Effector memory CD8-positive, alpha-beta T cell (primary cell): ENCODE results near the gene SMIM43.
"Not testable (repeated sequence)": the region's sequence is repeated elsewhere in the genome, so short reads cannot be mapped to it uniquely, and the experiment has no call there.

Experiments
- ATAC-seq: fragments of 150-1000 bp; cut with Tn5 transposase; replicated peaks from 2 replicates; pipeline ENCODE4 v1.10.0; 2021; ENCODE audit warnings: mild to moderate bottlenecking, moderate library complexity
- DNase-seq, 3 experiments: peaks; one replicate each; pipeline ENCODE4 v3.0.0; 2021
- H3K27ac Mint-ChIP-seq, 2 donors: one replicate each; pipeline ENCODE4 v1.8.0; 2022; ENCODE audit warnings: mild to moderate bottlenecking in 2 of 2, mixed read lengths in 2 of 2, moderate library complexity in 2 of 2
- H3K27me3 Mint-ChIP-seq, 2 donors: one replicate each; pipeline ENCODE4 v1.8.0; 2022; ENCODE audit warnings: mixed read lengths in 2 of 2
- H3K36me3 Mint-ChIP-seq: one replicate; pipeline ENCODE4 v1.8.0; 2022; ENCODE audit warnings: mild to moderate bottlenecking, moderate library complexity, mixed read lengths; ENCODE audit not compliant: insufficient read depth
- H3K4me1 Mint-ChIP-seq, 2 donors: one replicate each; pipeline ENCODE4 v1.8.0; 2022; ENCODE audit warnings: low read depth in 2 of 2, mixed read lengths in 2 of 2
- H3K4me3 Mint-ChIP-seq, 2 donors: one replicate each; pipeline ENCODE4 v1.8.0; 2022; ENCODE audit warnings: mild to moderate bottlenecking in 2 of 2, mixed read lengths in 2 of 2, moderate library complexity in 2 of 2
- H3K9me3 Mint-ChIP-seq, 2 donors: one replicate each; pipeline ENCODE4 v1.8.0; 2022; ENCODE audit warnings: mixed read lengths in 2 of 2

SMIM43 gene

DNA sequence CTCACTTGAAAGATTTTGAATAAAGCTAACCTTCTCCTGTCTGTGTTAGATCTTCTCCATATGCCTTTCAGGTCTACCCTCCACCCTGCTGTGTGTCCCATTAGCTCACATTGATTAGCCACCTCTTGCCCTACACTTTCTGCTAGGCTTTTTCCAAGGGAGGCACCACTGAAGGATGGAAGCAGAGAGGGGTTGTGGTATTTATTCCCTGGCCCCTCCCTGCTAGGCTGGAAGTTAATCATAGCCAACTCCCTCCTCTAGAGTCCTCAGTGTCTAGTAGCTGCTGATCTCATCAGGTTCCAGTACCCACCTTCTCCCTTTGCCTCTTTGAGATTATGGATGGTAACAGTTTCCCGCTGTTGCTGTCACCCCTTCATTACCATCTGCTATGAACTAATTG lies 8.9 kb upstream of the SMIM43 start:
- H3K27me3 Mint-ChIP-seq: peaks cover 5 to 27% of the 10 kb centered on the region in 2 donors
- no peaks in the 10 kb centered on the region for H3K9me3 Mint-ChIP-seq
- H3K36me3 Mint-ChIP-seq: no peaks in the 10 kb centered on the region
- H3K4me1 Mint-ChIP-seq: peaks cover 2 to 27% of the 10 kb centered on the region in 2 donors
- no peak overlapping the region for H3K4me3 Mint-ChIP-seq
- ATAC-seq (no peak), DNase-seq (no peak)
- H3K27ac Mint-ChIP-seq: peak overlapping the region in 1 of 2 donors; percentile 83

DNA sequence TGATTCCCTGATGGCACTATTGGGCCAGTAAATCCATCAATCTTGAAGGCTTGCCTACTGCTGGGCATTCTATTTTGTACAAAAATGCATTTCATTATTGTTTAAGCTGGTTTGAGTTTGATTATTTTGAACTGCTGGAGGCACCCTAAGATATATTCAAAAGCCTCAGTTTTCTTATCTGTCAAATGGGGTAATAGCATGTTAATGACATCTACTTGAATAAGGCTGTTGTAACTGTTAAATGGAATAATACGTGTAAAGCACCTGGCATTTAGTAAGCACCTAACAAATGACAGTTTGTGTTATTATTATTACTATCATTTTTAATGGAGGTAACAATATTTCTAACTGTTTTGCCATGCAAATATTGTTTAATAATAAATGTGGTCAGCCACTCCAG lies 6.9 kb upstream of the SMIM43 start:
- H3K4me3 Mint-ChIP-seq: no peak overlapping the region
- peaks cover 2 to 13% of the 10 kb centered on the region in 2 donors for H3K4me1 Mint-ChIP-seq
- no peaks in the 10 kb centered on the region for H3K9me3 Mint-ChIP-seq
- H3K27ac Mint-ChIP-seq: no peak overlapping the region
- peaks cover 5 to 43% of the 10 kb centered on the region in 2 donors for H3K27me3 Mint-ChIP-seq
- no peak for ATAC-seq
- H3K36me3 Mint-ChIP-seq: no peaks in the 10 kb centered on the region
- no peak for DNase-seq

DNA sequence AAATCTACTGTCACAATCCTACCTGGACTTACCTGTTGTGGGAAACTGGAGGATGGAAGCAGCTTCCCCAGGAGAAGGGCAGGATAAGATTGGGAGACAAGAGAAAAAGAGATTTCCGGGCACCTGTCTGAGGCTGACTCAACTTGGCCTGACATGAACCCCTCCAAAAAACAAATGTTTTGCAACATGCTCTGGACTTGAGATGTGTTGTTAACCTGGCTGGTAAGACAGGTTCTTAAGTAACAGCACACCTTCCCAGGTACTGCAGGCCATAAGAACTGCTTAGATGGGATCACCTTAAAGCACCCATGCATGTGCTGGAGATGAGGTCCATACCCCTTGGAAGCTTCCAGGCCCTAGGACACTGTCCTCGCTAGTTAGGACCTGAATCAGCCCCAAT lies 4.4 kb upstream of the SMIM43 start:
- ATAC-seq (no peak), DNase-seq (no peak)
- H3K4me3 Mint-ChIP-seq: no peak overlapping the region
- no peaks in the 10 kb centered on the region for H3K9me3 Mint-ChIP-seq
- H3K27me3 Mint-ChIP-seq: peaks cover 16 to 66% of the 10 kb centered on the region in 2 donors
- peaks cover 0 to 5% of the 10 kb centered on the region in 2 donors for H3K4me1 Mint-ChIP-seq
- no peaks in the 10 kb centered on the region for H3K36me3 Mint-ChIP-seq
- no peak overlapping the region for H3K27ac Mint-ChIP-seq

DNA sequence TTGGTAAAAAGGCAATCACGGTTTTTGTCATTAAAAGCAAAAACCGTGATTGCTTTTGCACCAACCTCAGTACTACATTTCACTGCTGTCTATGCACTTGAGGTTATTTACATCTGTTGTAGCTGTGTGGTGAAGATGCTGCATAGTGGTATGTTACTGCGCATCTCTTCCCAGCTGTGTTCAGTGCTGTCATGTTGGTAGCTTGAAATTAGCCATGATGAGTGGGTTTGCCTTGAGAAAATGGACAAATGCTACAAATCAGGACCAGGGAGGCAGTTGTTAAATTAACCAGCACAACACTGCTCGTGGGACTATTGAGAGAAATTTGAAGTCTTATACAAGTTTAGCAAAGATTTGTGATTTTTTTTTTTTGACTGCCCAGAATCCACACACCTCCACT lies 2.2 kb upstream of the SMIM43 start:
- Mint-ChIP-seq H3K4me3 (no peak overlapping the region), H3K4me1 (peaks cover 0 to 7% of the 10 kb centered on the region in 2 donors), H3K27ac (no peak overlapping the region), H3K27me3 (peaks cover 35 to 88% of the 10 kb centered on the region in 2 donors), H3K36me3 (no peaks in the 10 kb centered on the region), H3K9me3 (no peaks in the 10 kb centered on the region)
- DNase-seq (no peak), ATAC-seq (no peak)

DNA sequence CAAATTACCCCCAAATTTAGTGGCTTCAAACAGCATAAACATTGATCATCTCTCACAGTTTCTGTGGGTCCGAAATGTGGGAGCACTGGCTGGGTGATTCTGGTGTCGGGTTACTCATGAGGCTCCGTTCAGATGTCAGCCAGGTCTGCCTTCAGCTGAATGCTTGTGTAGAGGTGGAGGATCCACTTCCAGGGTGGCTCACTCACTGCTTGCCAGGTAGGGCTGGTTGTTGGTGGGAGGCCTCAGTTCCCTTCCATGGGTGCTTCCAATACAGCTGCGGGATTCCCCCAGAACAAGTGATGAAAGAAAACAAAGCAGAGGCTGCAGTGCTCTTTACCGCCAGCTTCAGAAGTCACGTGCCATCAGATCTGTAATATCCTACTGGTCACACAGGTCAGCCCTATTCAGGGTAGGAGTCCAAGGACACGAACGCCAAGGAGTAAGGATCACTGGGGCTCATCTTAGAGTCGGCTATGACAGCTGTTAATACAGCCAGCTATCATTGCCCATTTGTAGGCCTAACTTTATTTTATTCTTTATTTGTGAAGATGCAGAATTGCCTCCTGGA lies 1.1 kb upstream of the SMIM43 start:
- H3K9me3 Mint-ChIP-seq: no peaks in the 10 kb centered on the region
- peaks cover 0 to 7% of the 10 kb centered on the region in 2 donors for H3K4me1 Mint-ChIP-seq
- DNase-seq: no peak
- H3K27me3 Mint-ChIP-seq: peaks cover 35 to 84% of the 10 kb centered on the region in 2 donors
- no peak for ATAC-seq
- no peaks in the 10 kb centered on the region for H3K36me3 Mint-ChIP-seq
- H3K4me3 Mint-ChIP-seq: no peak overlapping the region
- H3K27ac Mint-ChIP-seq: no peak overlapping the region

DNA sequence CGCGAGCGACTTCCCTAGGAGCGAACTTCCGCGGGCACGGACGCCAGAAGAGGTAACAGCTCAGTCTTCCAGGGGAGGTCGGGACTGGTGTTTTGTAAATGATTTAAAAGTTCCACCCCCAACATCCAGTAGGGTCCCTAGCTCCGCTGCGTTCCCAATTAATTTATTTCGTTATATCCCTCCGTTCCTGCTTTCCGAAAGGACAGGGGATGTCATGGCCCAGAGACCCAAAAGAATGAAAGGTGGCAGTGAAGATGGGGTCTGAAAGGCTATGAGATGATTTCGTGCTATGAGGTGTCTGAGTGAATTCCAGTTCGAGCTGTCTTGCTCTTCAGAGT lies 373 bp upstream of the SMIM43 start:
- Mint-ChIP-seq H3K27me3 (peaks cover 35 to 82% of the 10 kb centered on the region in 2 donors), H3K36me3 (no peaks in the 10 kb centered on the region)

DNA sequence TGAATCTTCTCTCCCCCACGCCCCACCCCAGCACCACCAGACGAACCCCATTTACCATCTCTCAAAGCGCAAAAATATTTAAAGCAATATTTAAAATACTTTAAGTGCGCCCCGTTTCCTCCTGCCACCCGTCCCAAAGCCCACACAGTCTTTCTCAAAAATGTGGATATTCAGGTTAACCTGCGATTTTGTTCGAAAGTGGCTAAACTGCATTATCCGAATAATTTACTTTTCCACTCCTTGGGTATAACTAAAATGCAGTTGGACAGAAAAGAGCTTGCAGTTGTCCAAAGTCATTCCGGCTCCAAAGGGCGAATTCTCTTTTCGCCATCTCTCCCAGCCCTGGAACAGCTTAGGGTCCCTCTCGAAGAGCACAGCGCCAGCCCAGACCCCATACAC lies 662 bp downstream of the SMIM43 start:
- H3K4me3 Mint-ChIP-seq: peak overlapping the region; percentile 75 to 81
- H3K36me3 Mint-ChIP-seq: no peaks in the 10 kb centered on the region
- peaks cover 0 to 7% of the 10 kb centered on the region in 2 donors for H3K4me1 Mint-ChIP-seq
- peaks cover 30 to 76% of the 10 kb centered on the region in 2 donors for H3K27me3 Mint-ChIP-seq
- ATAC-seq: no peak
- DNase-seq: no peak
- no peaks in the 10 kb centered on the region for H3K9me3 Mint-ChIP-seq
- H3K27ac Mint-ChIP-seq: no peak overlapping the region

More for the DNA sequence above, 373 bp upstream of the SMIM43 start:
- H3K27ac Mint-ChIP-seq: no peak overlapping the region
- no peaks in the 10 kb centered on the region for H3K9me3 Mint-ChIP-seq
- DNase-seq: no peak
- ATAC-seq: no peak
- H3K4me1 Mint-ChIP-seq: peaks cover 0 to 7% of the 10 kb centered on the region in 2 donors
- peak overlapping the region; percentile 75 to 81 for H3K4me3 Mint-ChIP-seq

DNA sequence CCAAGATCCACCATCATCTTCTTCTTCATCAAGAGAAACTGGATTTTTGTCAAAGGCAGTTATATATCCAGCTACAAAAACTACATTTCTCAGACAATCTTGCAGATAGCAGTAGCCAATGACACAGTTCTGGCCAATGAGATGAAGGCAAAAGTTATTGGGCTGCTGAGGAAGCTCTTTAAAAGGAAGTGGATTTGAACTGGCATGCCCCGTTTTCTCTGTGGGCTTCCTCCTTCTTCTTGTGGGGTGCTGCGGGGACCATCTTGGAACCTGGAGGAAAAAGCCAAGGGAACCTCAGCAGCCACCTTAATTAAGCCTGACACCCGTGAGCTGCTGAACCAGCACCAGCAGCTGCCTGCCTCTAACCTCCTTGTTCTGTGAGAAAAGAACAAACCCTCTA lies 4.8 kb downstream of the SMIM43 start:
- H3K27me3 Mint-ChIP-seq: peaks cover 35 to 56% of the 10 kb centered on the region in 2 donors
- H3K4me1 Mint-ChIP-seq: peaks cover 0 to 4% of the 10 kb centered on the region in 2 donors
- H3K36me3 Mint-ChIP-seq: no peaks in the 10 kb centered on the region
- H3K27ac Mint-ChIP-seq: no peak overlapping the region
- ATAC-seq (no peak), DNase-seq (no peak)
- H3K4me3 Mint-ChIP-seq: no peak overlapping the region
- H3K9me3 Mint-ChIP-seq: no peaks in the 10 kb centered on the region

DNA sequence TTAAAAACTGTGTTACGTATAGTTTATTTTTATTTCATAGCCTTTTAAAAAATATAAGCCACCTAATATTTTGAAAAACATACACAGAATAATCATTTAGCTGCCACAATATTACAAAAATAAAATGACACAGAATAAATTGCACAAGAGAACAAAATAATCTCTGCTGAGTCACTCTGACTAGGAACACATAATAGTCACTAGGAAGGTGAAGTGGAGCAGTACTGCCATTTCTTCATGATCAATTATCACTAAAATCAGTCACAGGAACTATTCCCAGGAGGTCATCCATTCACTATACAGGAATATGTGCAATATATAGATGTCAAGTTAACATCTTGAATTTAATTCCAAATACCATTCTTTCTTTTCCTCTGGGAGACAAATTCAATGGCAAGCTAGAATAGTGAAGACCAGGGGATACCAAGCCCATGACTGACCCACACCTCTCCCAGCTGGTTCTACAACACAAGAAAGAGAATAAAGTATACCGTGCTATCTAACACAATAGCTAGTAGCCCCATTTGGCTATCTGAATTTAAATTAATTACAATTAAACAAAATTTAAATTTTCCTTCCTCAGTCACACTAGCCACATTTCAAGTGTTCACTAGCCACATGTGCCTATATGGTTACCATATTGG lies 5.9 kb downstream of the SMIM43 start:
- ATAC-seq (no peak), DNase-seq (no peak)
- peaks cover 0 to 2% of the 10 kb centered on the region in 2 donors for H3K4me1 Mint-ChIP-seq
- no peaks in the 10 kb centered on the region for H3K36me3 Mint-ChIP-seq
- no peaks in the 10 kb centered on the region for H3K9me3 Mint-ChIP-seq
- H3K27me3 Mint-ChIP-seq: peaks cover 36 to 56% of the 10 kb centered on the region in 2 donors
- H3K27ac Mint-ChIP-seq: no peak overlapping the region
- no peak overlapping the region for H3K4me3 Mint-ChIP-seq

DNA sequence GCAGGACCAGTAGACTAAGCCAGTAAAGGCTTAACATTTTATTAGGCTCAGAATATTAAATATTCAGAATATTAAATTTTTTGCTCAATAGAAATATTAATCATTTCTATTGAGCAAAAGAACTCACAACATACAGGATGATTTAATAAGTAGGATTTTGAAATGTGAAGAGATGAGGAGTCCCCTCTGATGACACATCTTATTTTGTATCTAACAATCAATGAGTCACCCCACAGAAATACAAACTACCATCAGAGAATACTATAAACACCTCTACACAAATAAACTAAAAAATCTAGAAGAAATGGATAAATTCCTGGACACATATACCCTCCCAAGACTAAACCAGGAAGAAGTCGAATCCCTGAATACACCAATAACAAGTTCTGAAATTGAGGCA lies 12.8 kb downstream of the SMIM43 start:
- not testable (repeated sequence) for H3K4me1 Mint-ChIP-seq, H3K27ac Mint-ChIP-seq, H3K9me3 Mint-ChIP-seq, H3K36me3 Mint-ChIP-seq, H3K4me3 Mint-ChIP-seq, ATAC-seq, DNase-seq
- peaks cover 34 to 64% of the 10 kb centered on the region in 2 donors for H3K27me3 Mint-ChIP-seq

DNA sequence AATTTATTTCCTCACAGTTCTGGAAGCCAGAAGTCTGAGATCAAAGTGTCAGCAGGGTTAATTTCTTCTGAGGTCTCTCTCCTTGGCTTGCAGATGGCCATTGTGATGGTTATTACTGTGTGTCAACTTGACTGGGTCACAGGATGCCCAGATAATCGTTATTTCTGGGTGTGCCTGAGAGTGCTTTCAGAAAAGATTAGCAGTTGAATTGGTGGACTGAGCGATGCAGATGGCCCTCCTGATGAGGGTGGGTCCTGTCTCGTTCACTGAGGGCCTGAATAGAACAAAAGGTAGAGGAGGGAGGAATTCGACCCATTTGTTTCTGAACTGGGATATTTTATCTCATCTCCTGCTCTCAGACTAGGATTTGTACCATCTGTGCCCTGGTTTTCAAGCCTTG lies 15.7 kb downstream of the SMIM43 start:
- Mint-ChIP-seq H3K4me1 (no peaks in the 10 kb centered on the region), H3K4me3 (no peak overlapping the region), H3K27ac (no peak overlapping the region), H3K9me3 (no peaks in the 10 kb centered on the region), H3K36me3 (no peaks in the 10 kb centered on the region), H3K27me3 (peaks cover 15 to 40% of the 10 kb centered on the region in 2 donors)
- DNase-seq (no peak), ATAC-seq (no peak)

DNA sequence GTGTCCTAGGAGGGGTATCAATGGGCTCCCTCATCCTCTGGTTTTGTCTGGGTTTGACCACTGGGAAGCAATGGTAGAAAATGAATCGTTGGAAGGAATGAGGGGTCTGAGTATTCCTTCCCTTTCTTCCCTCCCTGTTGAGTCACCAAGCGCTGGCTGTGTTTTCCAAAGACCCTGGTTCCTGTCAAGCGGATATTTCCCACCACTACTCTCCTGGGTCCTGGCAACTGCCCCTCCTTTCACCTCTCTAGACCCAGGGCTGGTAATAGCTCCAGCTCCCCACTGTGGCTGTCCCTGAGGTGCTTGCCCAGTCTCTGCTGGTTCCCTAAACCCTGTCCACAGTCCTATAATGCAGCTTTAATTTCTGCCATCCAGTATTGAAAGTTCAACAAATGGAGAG lies 22.2 kb downstream of the SMIM43 start:
- no peak for ATAC-seq

DNA sequence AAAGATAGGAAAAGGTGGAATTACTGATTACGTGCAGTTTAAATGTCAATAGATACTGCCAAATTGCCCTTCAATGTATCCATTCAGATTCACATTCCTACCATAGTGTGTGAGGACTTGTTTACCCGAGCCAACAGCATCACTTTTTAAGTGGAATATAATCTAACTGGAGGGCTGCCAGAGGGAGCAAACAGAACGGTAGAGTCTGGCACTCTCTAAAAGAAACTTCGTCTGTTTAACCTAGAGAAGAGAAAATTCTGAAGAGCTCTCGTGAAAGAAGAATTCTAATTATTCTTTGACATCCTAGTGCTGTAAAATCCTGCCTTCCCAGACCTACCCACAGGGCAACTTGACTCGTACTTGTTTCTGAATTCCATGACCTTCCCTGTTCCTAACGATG lies 23.2 kb downstream of the SMIM43 start:
- Mint-ChIP-seq H3K36me3 (no peaks in the 10 kb centered on the region), H3K27me3 (peaks cover 7 to 20% of the 10 kb centered on the region in 2 donors), H3K4me3 (no peak overlapping the region), H3K27ac (no peak overlapping the region), H3K9me3 (no peaks in the 10 kb centered on the region), H3K4me1 (no peaks in the 10 kb centered on the region)
- ATAC-seq: no peak
- no peak for DNase-seq

More for the DNA sequence above, 22.2 kb downstream of the SMIM43 start:
- H3K36me3 Mint-ChIP-seq: no peaks in the 10 kb centered on the region
- no peaks in the 10 kb centered on the region for H3K4me1 Mint-ChIP-seq
- H3K27me3 Mint-ChIP-seq: peaks cover 5 to 24% of the 10 kb centered on the region in 2 donors
- H3K9me3 Mint-ChIP-seq: no peaks in the 10 kb centered on the region
- no peak overlapping the region for H3K4me3 Mint-ChIP-seq
- H3K27ac Mint-ChIP-seq: no peak overlapping the region
- DNase-seq: no peak

DNA sequence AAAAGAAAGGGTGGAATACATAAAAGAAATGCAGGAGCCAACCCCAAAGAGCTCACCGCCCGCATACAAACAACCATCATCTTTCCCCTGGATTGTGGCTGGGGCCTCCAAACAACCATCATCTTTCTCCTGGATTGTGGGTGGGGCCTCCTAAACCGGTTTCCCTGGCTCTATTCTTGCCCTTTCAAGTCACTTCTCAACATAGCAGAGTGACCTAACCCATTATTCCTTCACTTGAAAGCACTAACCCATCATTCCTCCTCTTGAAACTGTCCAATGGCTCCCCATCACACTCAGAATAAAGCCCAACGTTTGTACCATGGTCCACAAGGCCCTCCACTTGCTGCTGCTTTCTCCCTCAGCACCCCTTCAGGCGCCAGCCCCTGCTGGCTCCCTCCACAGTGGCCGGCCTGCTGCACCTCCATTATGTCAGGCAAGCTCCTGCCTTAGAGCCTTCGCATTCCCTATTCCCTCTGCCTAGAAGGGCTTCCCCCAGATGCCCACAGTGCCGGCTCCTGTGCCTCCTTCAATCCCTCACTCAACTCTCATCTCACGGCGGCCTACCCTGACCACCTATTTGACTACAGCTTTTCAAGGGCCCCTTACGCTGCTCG lies 24.1 kb downstream of the SMIM43 start:
- H3K27me3 Mint-ChIP-seq: peaks cover 7 to 25% of the 10 kb centered on the region in 2 donors
- no peak overlapping the region for H3K27ac Mint-ChIP-seq
- no peaks in the 10 kb centered on the region for H3K36me3 Mint-ChIP-seq
- ATAC-seq: no peak
- no peak for DNase-seq
- H3K4me1 Mint-ChIP-seq: no peaks in the 10 kb centered on the region
- H3K9me3 Mint-ChIP-seq: no peaks in the 10 kb centered on the region
- H3K4me3 Mint-ChIP-seq: no peak overlapping the region
